Breast epithelium (tissue), 3 donors: ENCODE data around the gene PIF1.

Experiments
- CTCF ChIP-seq, 3 donors: fragments of 450-650 bp; IDR thresholded peaks; one replicate each; pipeline ENCODE4 v1.5.1; 2016 to 2017; ENCODE audit warnings: antibody characterized with exemption in 3 of 3, mild to moderate bottlenecking in 3 of 3, moderate library complexity in 3 of 3
- POLR2A ChIP-seq: fragments of 450-650 bp; IDR thresholded peaks from one replicate; pipeline ENCODE4 v1.6.1; 2016; ENCODE audit warnings: antibody characterized with exemption, mild to moderate bottlenecking, moderate library complexity
- POLR2AphosphoS5 ChIP-seq, 3 donors: sonication (generic); formaldehyde crosslinking; IDR thresholded peaks; one replicate each; pipeline ENCODE4 v1.6.1; 2017; ENCODE audit warnings: antibody characterized with exemption in 3 of 3

GRCh38 chr15:64825431-64826294 is at the start of gene PIF1:
- TF ChIP-seq CTCF (IDR thresholded peaks at IDR 0.05) = no peak
- peak; percentile 21 for TF ChIP-seq POLR2A
- peak; percentile 28 to 70 (median 51) for TF ChIP-seq POLR2AphosphoS5 (IDR thresholded peaks at IDR 0.05)
